ENCODE data around the gene ASIC3.

- TF ChIP-seq POLR2AphosphoS5 (IDR thresholded peaks at IDR 0.05) (peak; percentile 40 to 83 (median 82)), POLR2A (IDR thresholded peaks at IDR 0.05) (peak in 2 of 4 donors; percentile 32 to 43)
Measured at GRCh38 chr7:151085691-151086620, 37.6 kb downstream of the ASIC3 start, which contains the start of gene AGAP3.

All from stomach (tissue), 4 donors.